Calu3 (cell line): ENCODE results near the gene ARID1A. TPM values are rescaled to one million over a fixed set of nuclear protein-coding genes. Genes with fewer than 3 reads are reported as not detected.

Source experiments
- BruUV-seq: library from RNA; stranded (reverse); fragments of 400-500 nt; replicated peaks from 2 replicates; lab custom pipeline; 2021; lab: Mats Ljungman, UMichigan
- CTCF ChIA-PET: fragments of 300-600 bp; sonication (Branson Sonifier 250); formaldehyde crosslinking; loops from one replicate; lab custom pipeline; 2022; ENCODE audit warnings: antibody characterized with exemption; lab: Charles Lee
- DNase-seq: peaks from one replicate; pipeline ENCODE4 v3.0.0; 2022
- H3K27ac Mint-ChIP-seq: one replicate; pipeline ENCODE4 v1.8.0; 2022; ENCODE audit warnings: mixed read lengths; ENCODE audit not compliant: unreplicated experiment
- H3K27me3 Mint-ChIP-seq: one replicate; pipeline ENCODE4 v1.8.0; 2022; ENCODE audit warnings: mixed read lengths; ENCODE audit not compliant: unreplicated experiment
- H3K36me3 Mint-ChIP-seq: one replicate; pipeline ENCODE4 v1.8.0; 2022; ENCODE audit warnings: mild to moderate bottlenecking, moderate library complexity, mixed read lengths; ENCODE audit not compliant: insufficient read depth, unreplicated experiment
- H3K4me1 Mint-ChIP-seq: one replicate; pipeline ENCODE4 v1.8.0; 2022; ENCODE audit warnings: mild to moderate bottlenecking, low read depth, mixed read lengths; ENCODE audit not compliant: unreplicated experiment
- H3K4me3 Mint-ChIP-seq: one replicate; pipeline ENCODE4 v1.8.0; 2022; ENCODE audit warnings: mild to moderate bottlenecking, low read depth, moderate library complexity, mixed read lengths; ENCODE audit not compliant: unreplicated experiment
- H3K9me3 Mint-ChIP-seq: one replicate; pipeline ENCODE4 v1.8.0; 2022; ENCODE audit warnings: low read depth, mixed read lengths; ENCODE audit not compliant: unreplicated experiment
- intact Hi-C: fragments of 100-400 bp; cut with micrococcal nuclease; formaldehyde crosslinking; loops from one replicate; pipeline ENCODE4 v1.10.0; 2022; ENCODE audit not compliant: unreplicated experiment
- total RNA-seq: library from RNA; stranded (reverse); gene quantifications from 2 replicates; pipeline ENCODE4 v1.2.3, GENCODE V29; 2022
- TF ChIP-seq, protein P1 (sequence below): fragments of 200-600 bp; IDR thresholded peaks from one replicate; pipeline ENCODE4 v1.8.0; 2022; ENCODE audit warnings: antibody characterized with exemption; ENCODE audit not compliant: unreplicated experiment

ARID1A gene
- total RNA-seq, 1 experiment from 2014 or later, result 51.7 TPM

DNA sequence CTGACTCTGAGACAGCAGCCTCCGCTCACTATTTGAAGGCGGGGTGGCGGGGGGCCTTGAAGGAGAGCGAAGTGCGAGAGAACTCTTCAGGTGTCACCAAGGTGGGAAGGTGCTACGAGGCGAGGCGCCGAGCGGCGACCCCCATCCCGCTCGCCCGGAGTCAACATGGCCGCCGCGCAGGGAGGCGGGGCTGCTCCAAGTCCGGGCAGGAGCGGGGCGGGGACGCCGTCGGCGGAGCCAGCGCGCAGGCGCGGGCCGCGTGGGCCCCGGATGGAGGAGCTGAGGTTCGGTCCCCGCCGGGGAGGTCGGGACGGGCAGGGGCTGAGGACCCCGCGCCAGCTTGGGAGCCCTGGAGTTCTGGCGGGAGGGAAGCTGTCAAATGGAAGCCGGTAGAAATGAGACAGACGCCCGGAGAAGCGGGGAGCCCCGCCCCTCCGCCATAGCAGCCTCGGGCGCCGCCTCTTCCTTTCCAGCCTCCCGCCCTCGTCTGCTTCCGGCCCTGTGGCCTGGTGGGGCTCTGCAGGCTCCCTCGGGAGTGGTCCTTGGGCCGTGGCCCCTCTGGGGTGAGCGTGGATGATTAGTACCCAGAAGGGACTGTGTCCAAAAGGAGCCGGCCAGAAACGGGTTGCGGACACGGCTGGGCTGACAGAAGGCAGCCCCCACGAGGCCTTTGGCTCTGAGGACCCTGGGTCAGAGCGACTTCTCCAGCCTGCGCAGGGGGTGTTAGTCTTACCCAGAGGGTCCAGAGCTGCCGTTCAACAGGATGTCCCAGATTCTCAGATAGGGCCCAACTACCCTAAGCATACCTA lies 92.1 kb downstream of the ARID1A start, which contains the start of gene PIGV:
Gene PIGV (plus strand): TSS at position 245 of the 809 bp plus-strand sequence. CDS start 2,866 bp downstream, outside the sequence.
- H3K36me3 Mint-ChIP-seq, result peaks cover 37% of the 10 kb centered on the region
- peak within 1 kb of the TSS; percentile 93 for H3K27ac Mint-ChIP-seq
- peak; percentile 85 for DNase-seq
- CTCF ChIA-PET, result interaction anchor here (1.3 to 2.6 kb wide), 6 partner anchors 14 to 186 kb away, joined by 3 to 23 read pairs (median 8); no protein-coding TSS in a partner anchor
- TSS peak; percentile 28 for BruUV-seq
- H3K4me1 Mint-ChIP-seq, result peaks cover 39% of the 10 kb centered on the region
- TF ChIP-seq, protein P1, sequence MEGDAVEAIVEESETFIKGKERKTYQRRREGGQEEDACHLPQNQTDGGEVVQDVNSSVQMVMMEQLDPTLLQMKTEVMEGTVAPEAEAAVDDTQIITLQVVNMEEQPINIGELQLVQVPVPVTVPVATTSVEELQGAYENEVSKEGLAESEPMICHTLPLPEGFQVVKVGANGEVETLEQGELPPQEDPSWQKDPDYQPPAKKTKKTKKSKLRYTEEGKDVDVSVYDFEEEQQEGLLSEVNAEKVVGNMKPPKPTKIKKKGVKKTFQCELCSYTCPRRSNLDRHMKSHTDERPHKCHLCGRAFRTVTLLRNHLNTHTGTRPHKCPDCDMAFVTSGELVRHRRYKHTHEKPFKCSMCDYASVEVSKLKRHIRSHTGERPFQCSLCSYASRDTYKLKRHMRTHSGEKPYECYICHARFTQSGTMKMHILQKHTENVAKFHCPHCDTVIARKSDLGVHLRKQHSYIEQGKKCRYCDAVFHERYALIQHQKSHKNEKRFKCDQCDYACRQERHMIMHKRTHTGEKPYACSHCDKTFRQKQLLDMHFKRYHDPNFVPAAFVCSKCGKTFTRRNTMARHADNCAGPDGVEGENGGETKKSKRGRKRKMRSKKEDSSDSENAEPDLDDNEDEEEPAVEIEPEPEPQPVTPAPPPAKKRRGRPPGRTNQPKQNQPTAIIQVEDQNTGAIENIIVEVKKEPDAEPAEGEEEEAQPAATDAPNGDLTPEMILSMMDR, result no peak
- no peaks in the 10 kb centered on the region for H3K27me3 Mint-ChIP-seq
- intact Hi-C loops, result loop anchor here (2.0 kb wide), 1 partner anchor 83 kb away; no protein-coding TSS in a partner anchor
- peak within 1 kb of the TSS; percentile 90 for H3K4me3 Mint-ChIP-seq
- H3K9me3 Mint-ChIP-seq, result no peaks in the 10 kb centered on the region

DNA sequence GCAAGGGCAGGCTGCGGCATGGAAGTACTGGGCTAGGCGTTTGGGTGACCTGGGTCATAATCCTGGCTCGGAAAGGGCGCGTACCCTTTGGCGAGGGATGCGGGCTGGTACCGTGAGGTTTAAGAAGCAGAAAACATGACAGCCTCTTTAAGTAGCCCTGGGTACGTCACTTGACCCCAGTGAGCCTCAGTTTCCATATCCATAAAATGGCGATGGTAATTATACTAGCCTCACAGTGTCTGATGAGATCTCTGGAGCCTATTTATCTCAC lies 92.6 kb downstream of the ARID1A start:
- Mint-ChIP-seq H3K27ac (peak overlapping the region; percentile 93), H3K4me1 (peaks cover 37% of the 10 kb centered on the region), H3K4me3 (peak overlapping the region; percentile 90), H3K36me3 (peaks cover 37% of the 10 kb centered on the region), H3K9me3 (no peaks in the 10 kb centered on the region), H3K27me3 (no peaks in the 10 kb centered on the region)
- no peak for DNase-seq
- BruUV-seq, result no TSS peak
- intact Hi-C loops, result loop anchor here (2.0 kb wide), 1 partner anchor 84 kb away; no protein-coding TSS in a partner anchor
- CTCF ChIA-PET, result interaction anchor here (0.6 to 2.6 kb wide), 12 partner anchors 15 to 186 kb away, joined by 3 to 23 read pairs (median 5); no protein-coding TSS in a partner anchor
- TF ChIP-seq, protein P1, result no peak

DNA sequence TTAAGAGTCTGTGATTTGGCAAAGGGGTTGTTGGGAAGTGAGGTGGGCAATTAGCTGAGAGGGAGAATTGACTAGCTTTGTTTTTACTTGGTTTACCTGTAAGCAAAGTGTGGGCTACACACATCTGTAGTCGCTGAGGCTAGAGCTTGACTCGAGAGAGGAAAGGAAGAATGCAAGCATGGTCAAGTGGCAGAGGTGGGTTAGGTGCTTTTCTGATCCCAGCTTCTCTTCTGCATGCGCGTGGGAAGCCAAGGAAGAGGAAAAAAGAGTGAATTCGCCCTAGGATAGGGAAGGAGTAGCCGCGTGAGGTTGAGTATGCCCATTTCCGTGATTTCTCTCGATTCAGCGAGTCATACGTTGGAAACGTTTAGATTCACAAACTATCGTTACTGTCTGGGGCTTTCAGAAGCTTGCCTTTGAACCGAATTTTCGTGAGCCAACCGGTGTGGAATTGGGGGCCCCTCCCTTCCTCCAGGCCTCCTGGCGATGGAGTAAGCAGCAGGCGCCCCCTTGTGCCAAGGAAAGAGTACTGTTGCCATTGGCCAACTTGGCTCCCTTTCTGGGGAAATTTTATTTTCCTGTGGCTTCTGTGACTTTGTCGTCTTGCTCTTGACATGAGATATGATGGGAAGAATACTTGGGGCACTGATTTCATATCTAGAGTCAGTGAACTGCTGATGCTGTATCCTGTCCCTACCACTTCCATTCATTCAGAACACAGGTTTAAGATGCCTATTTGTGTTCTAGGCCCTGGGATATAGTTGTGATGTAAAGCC lies 93.2 kb downstream of the ARID1A start:
- Mint-ChIP-seq H3K9me3 (no peaks in the 10 kb centered on the region), H3K27me3 (no peaks in the 10 kb centered on the region), H3K4me1 (peaks cover 34% of the 10 kb centered on the region), H3K4me3 (peak overlapping the region; percentile 90), H3K36me3 (peaks cover 33% of the 10 kb centered on the region), H3K27ac (peak overlapping the region; percentile 93)
- intact Hi-C loops, result loop anchor here (1.0 to 2.0 kb wide), 2 partner anchors 84 to 187 kb away; no protein-coding TSS in a partner anchor
- no TSS peak for BruUV-seq
- DNase-seq, result peak; percentile 83
- TF ChIP-seq, protein P1, result peak; percentile 81
- CTCF ChIA-PET, result interaction anchor here (0.6 to 2.6 kb wide), 13 partner anchors 16 to 190 kb away, joined by 3 to 23 read pairs (median 5); no protein-coding TSS in a partner anchor

DNA sequence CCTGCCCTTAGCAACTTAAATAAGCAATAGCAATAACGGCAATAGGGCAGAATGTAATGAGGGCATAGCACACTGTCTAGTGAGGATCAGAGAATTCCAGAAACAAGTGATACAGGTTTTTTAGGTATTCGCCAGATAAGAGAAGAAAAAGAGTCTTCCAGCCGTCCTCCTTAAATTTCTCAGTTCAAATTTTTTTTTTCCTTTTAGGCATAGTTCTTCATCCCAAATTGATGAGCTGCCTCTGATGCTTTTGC lies 93.7 kb downstream of the ARID1A start:
- Mint-ChIP-seq H3K27me3 (no peaks in the 10 kb centered on the region), H3K9me3 (no peaks in the 10 kb centered on the region), H3K4me3 (no peak overlapping the region), H3K4me1 (peaks cover 29% of the 10 kb centered on the region), H3K27ac (no peak overlapping the region), H3K36me3 (peaks cover 33% of the 10 kb centered on the region)
- no peak for DNase-seq
- intact Hi-C loops, result loop anchor here (1.0 to 2.0 kb wide), 2 partner anchors 85 to 187 kb away; no protein-coding TSS in a partner anchor
- no TSS peak for BruUV-seq
- TF ChIP-seq, protein P1, result no peak
- CTCF ChIA-PET, result interaction anchor here (1.3 to 2.6 kb wide), 5 partner anchors 97 to 190 kb away, joined by 3 to 23 read pairs (median 10); no protein-coding TSS in a partner anchor
